Measurements from ENCODE around the gene TSC2. TPM values are rescaled to one million over a fixed set of nuclear protein-coding genes. Genes with fewer than 3 reads are reported as not detected.
A peak's percentile ranks its signal among the peaks of the same experiment; 100 is the strongest.
"Not testable (repeated sequence)": the region's sequence is repeated elsewhere in the genome, so short reads cannot be mapped to it uniquely, and the experiment has no call there.

The TSC2 gene
- total and polyA plus RNA-seq, 2 donors (not counting 3 experiments of a cell fraction or from before 2014, with no cell fraction given), result 87.9 to 144 TPM

GRCh38 chr16:2129251-2129650, 81.5 kb downstream of the TSC2 start:
- Histone ChIP-seq H3K79me2 (ENCODE audit: control insufficient read depth, insufficient read depth, low read length) (peaks cover 35% of the 10 kb centered on the region), H3K4me1 (ENCODE audit: control insufficient read depth, extremely low read depth, insufficient read depth, low read length) (peaks cover 31% of the 10 kb centered on the region)
- H2AFZ ChIP-seq (ENCODE audit: low read depth, low read length); H3K36me3 ChIP-seq (ENCODE audit: control insufficient read depth in 2 of 2, extremely low read depth in 1 of 2, insufficient read depth in 2 of 2, low read length in 2 of 2); H3K27ac ChIP-seq (ENCODE audit: insufficient read depth, low read depth, low read length); CTCF ChIA-PET; dilution Hi-C loops (cut with MboI; ENCODE audit: extremely low pct_ligation_motif_present, low sequenced_read_pairs); BruUV-seq (replicated peaks); intact Hi-C loops (cut with micrococcal nuclease); H3K27me3 ChIP-seq (ENCODE audit: control insufficient read depth in 2 of 2, insufficient read depth in 2 of 2, low read length in 2 of 2); H3K9ac ChIP-seq (replicated peaks; ENCODE audit: extremely low read depth, insufficient read depth, low read length); POLR2A ChIA-PET; H4K20me1 ChIP-seq (replicated peaks; ENCODE audit: control insufficient read depth, extremely low read depth, insufficient read depth, low read length); DNase-seq (ENCODE audit: low read depth, low spot score); H3K9me3 ChIP-seq (replicated peaks; ENCODE audit: control insufficient read depth, insufficient read depth, low read length); H3K4me3 ChIP-seq (replicated peaks in 1 of 3; ENCODE audit: insufficient read depth in 1 of 3, low read depth in 1 of 3, low read length in 3 of 3); H3K4me2 ChIP-seq (ENCODE audit: insufficient read depth, low read length); H3K9me1 ChIP-seq (replicated peaks; ENCODE audit: control insufficient read depth, extremely low read depth, insufficient read depth, low read length): not testable (repeated sequence)
- peak; percentile 70 for FAIRE-seq

DNA sequence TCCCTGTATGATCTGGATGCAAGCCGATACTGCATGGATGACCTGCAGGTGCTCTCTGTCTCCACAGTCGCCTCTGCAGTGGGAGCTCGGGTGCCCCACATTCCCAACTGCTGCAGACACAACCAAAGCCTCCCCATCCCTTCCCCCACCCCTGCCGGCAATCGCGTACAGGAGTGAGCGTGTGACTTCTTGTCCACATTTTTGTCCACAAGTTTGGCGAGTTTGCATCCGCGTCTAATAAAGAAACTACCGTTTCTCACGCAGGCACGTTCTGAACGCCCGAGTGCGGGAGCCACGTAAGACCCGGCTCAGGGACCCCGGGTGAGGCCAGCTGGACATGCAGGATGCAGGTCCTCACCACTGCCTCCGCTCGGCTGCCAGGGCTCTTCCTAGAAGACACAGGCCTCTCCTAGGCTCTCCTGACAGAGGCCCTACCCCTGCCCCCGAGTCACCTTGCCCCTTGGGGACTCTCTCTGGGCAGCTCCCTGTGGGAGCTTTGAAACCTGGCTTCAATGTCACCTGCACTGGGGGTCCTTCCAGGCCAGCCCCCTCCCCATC, 82.2 kb downstream of the TSC2 start:
- Histone ChIP-seq H3K79me2 (ENCODE audit: control insufficient read depth, insufficient read depth, low read length) (peaks cover 34% of the 10 kb centered on the region), H3K4me1 (ENCODE audit: control insufficient read depth, extremely low read depth, insufficient read depth, low read length) (peaks cover 24% of the 10 kb centered on the region)
- dilution Hi-C loops (cut with MboI; ENCODE audit: extremely low pct_ligation_motif_present, low sequenced_read_pairs); FAIRE-seq; BruUV-seq (replicated peaks); H3K4me3 ChIP-seq (replicated peaks in 1 of 3; ENCODE audit: insufficient read depth in 1 of 3, low read depth in 1 of 3, low read length in 3 of 3); CTCF ChIA-PET; H3K9me3 ChIP-seq (replicated peaks; ENCODE audit: control insufficient read depth, insufficient read depth, low read length); POLR2A ChIA-PET; DNase-seq (ENCODE audit: low read depth, low spot score); H3K9me1 ChIP-seq (replicated peaks; ENCODE audit: control insufficient read depth, extremely low read depth, insufficient read depth, low read length); H4K20me1 ChIP-seq (replicated peaks; ENCODE audit: control insufficient read depth, extremely low read depth, insufficient read depth, low read length); H2AFZ ChIP-seq (ENCODE audit: low read depth, low read length); H3K27me3 ChIP-seq (ENCODE audit: control insufficient read depth in 2 of 2, insufficient read depth in 2 of 2, low read length in 2 of 2); intact Hi-C loops (cut with micrococcal nuclease); H3K36me3 ChIP-seq (ENCODE audit: control insufficient read depth in 2 of 2, extremely low read depth in 1 of 2, insufficient read depth in 2 of 2, low read length in 2 of 2); H3K4me2 ChIP-seq (ENCODE audit: insufficient read depth, low read length); H3K9ac ChIP-seq (replicated peaks; ENCODE audit: extremely low read depth, insufficient read depth, low read length); H3K27ac ChIP-seq (ENCODE audit: insufficient read depth, low read depth, low read length): not testable (repeated sequence)

GRCh38 chr16:2133797-2134196, 86.0 kb downstream of the TSC2 start:
- H3K4me2 ChIP-seq (ENCODE audit: insufficient read depth, low read length); FAIRE-seq; H2AFZ ChIP-seq (ENCODE audit: low read depth, low read length); dilution Hi-C loops (cut with MboI; ENCODE audit: extremely low pct_ligation_motif_present, low sequenced_read_pairs); BruUV-seq (replicated peaks); H3K9me3 ChIP-seq (replicated peaks; ENCODE audit: control insufficient read depth, insufficient read depth, low read length); H3K4me1 ChIP-seq (ENCODE audit: control insufficient read depth, extremely low read depth, insufficient read depth, low read length); H3K36me3 ChIP-seq (ENCODE audit: control insufficient read depth in 2 of 2, extremely low read depth in 1 of 2, insufficient read depth in 2 of 2, low read length in 2 of 2); H3K27me3 ChIP-seq (ENCODE audit: control insufficient read depth in 2 of 2, insufficient read depth in 2 of 2, low read length in 2 of 2); intact Hi-C loops (cut with micrococcal nuclease); H4K20me1 ChIP-seq (replicated peaks; ENCODE audit: control insufficient read depth, extremely low read depth, insufficient read depth, low read length); H3K9ac ChIP-seq (replicated peaks; ENCODE audit: extremely low read depth, insufficient read depth, low read length); H3K27ac ChIP-seq (ENCODE audit: insufficient read depth, low read depth, low read length); CTCF ChIA-PET; H3K4me3 ChIP-seq (replicated peaks in 1 of 3; ENCODE audit: insufficient read depth in 1 of 3, low read depth in 1 of 3, low read length in 3 of 3); H3K9me1 ChIP-seq (replicated peaks; ENCODE audit: control insufficient read depth, extremely low read depth, insufficient read depth, low read length); POLR2A ChIA-PET; DNase-seq (ENCODE audit: low read depth, low spot score): not testable (repeated sequence)
- peaks cover 19% of the 10 kb centered on the region for H3K79me2 ChIP-seq (ENCODE audit: control insufficient read depth, insufficient read depth, low read length)

- POLR2A ChIA-PET; H4K20me1 ChIP-seq (replicated peaks; ENCODE audit: control insufficient read depth, extremely low read depth, insufficient read depth, low read length); H3K4me1 ChIP-seq (ENCODE audit: control insufficient read depth, extremely low read depth, insufficient read depth, low read length); H3K36me3 ChIP-seq (ENCODE audit: control insufficient read depth in 2 of 2, extremely low read depth in 1 of 2, insufficient read depth in 2 of 2, low read length in 2 of 2); H3K9me1 ChIP-seq (replicated peaks; ENCODE audit: control insufficient read depth, extremely low read depth, insufficient read depth, low read length); BruUV-seq (replicated peaks); H2AFZ ChIP-seq (ENCODE audit: low read depth, low read length); H3K9me3 ChIP-seq (replicated peaks; ENCODE audit: control insufficient read depth, insufficient read depth, low read length); H3K4me2 ChIP-seq (ENCODE audit: insufficient read depth, low read length); intact Hi-C loops (cut with micrococcal nuclease); H3K27ac ChIP-seq (ENCODE audit: insufficient read depth, low read depth, low read length); FAIRE-seq; H3K27me3 ChIP-seq (ENCODE audit: control insufficient read depth in 2 of 2, insufficient read depth in 2 of 2, low read length in 2 of 2); DNase-seq (ENCODE audit: low read depth, low spot score); CTCF ChIA-PET; dilution Hi-C loops (cut with MboI; ENCODE audit: extremely low pct_ligation_motif_present, low sequenced_read_pairs); H3K9ac ChIP-seq (replicated peaks; ENCODE audit: extremely low read depth, insufficient read depth, low read length): not testable (repeated sequence)
- peaks cover 16% of the 10 kb centered on the region for H3K79me2 ChIP-seq (ENCODE audit: control insufficient read depth, insufficient read depth, low read length)
- peak overlapping the region in 2 of 3 experiments; percentile 41 to 42 for H3K4me3 ChIP-seq (replicated peaks in 1 of 3; ENCODE audit: insufficient read depth in 1 of 3, low read depth in 1 of 3, low read length in 3 of 3)
These were observed 87.3 kb downstream of the TSC2 start for GRCh38 chr16:2135071-2135470.

Data from endothelial cell of umbilical vein (primary cell).